A549 treated with AZD2906 at 1 μM for 4 hours (cell line): ENCODE results near the gene SOCS3. TPM values are rescaled to one million over a fixed set of nuclear protein-coding genes. Genes with fewer than 3 reads are reported as not detected.

Experiments used
- total RNA-seq: library from RNA; stranded (reverse); fragments of 200-300 nt; extraction: Qiagen RNA extraction; gene quantifications from 5 replicates; pipeline ENCODE4 v1.2.3, GENCODE V29; 2022

SOCS3 gene
- total RNA-seq = 27.7 to 35.1 TPM (median 32.4 TPM) in 5 replicates

GRCh38 chr17:78359997-78360370 lies at the start of gene SOCS3:
SOCS3 (minus strand) TSS chr17:78360077; CDS start chr17:78359095, 982 bp downstream.

GRCh38 chr17:78378225-78379130 lies 18.6 kb upstream of the SOCS3 start, which contains the start of gene PGS1:
PGS1 (plus strand) TSS chr17:78378649; CDS start chr17:78378666, 17 bp downstream.

Other genes starting within 250 kb of the SOCS3 start
- 7.7 to 12.7 TPM (median 10.9 TPM) in 5 replicates for gene TMC6, start 231.3 kb downstream of the SOCS3 start, total RNA-seq
- gene TMC8, start 229.3 kb downstream of the SOCS3 start, total RNA-seq = 0.14 to 0.30 TPM (median 0.25 TPM) in 5 replicates
- gene C17orf99, start 213.7 kb downstream of the SOCS3 start, total RNA-seq = not detected in 5 replicates
- gene SYNGR2, start 191.5 kb downstream of the SOCS3 start, total RNA-seq = 117 to 208 TPM (median 186 TPM) in 5 replicates
- gene TK1, start 173.0 kb downstream of the SOCS3 start, total RNA-seq = 237 to 293 TPM (median 246 TPM) in 5 replicates
- 35.2 to 55.4 TPM (median 36.3 TPM) in 5 replicates for gene AFMID, start 172.7 kb downstream of the SOCS3 start, total RNA-seq
- 93.1 to 114 TPM (median 97.6 TPM) in 5 replicates for gene BIRC5, start 145.8 kb downstream of the SOCS3 start, total RNA-seq
- not detected in 5 replicates for gene TMEM235, start 128.4 kb downstream of the SOCS3 start, total RNA-seq
- gene PGS1, start 18.6 kb upstream of the SOCS3 start, total RNA-seq = 20.5 to 24.6 TPM (median 22.8 TPM) in 5 replicates
- 0.81 to 1.1 TPM (median 0.98 TPM) in 5 replicates for gene DNAH17, start 217.3 kb upstream of the SOCS3 start, total RNA-seq